Progenitor cell of endocrine pancreas (in vitro differentiated cells): ENCODE data around the gene DUSP22. TPM values are rescaled to one million over a fixed set of nuclear protein-coding genes. Genes with fewer than 3 reads are reported as not detected.

Source experiments
- DNase-seq: peaks from one replicate; pipeline ENCODE4 v3.0.0; 2021; ENCODE audit warnings: low spot score; ENCODE audit not compliant: unreplicated experiment
- H3K27ac Mint-ChIP-seq: 2 replicates; pipeline ENCODE4 v1.8.0; 2021; ENCODE audit warnings: mild to moderate bottlenecking, moderate library complexity, mixed read lengths
- H3K27me3 Mint-ChIP-seq: 2 replicates; pipeline ENCODE4 v1.8.0; 2021; ENCODE audit warnings: mixed read lengths
- H3K36me3 Mint-ChIP-seq: 2 replicates; pipeline ENCODE4 v1.8.0; 2022; ENCODE audit warnings: mixed read lengths; ENCODE audit not compliant: insufficient read depth
- H3K4me1 Mint-ChIP-seq: 2 replicates; pipeline ENCODE4 v1.8.0; 2021; ENCODE audit warnings: low read depth, mixed read lengths
- H3K4me3 Mint-ChIP-seq: 2 replicates; pipeline ENCODE4 v1.8.0; 2021; ENCODE audit warnings: low read depth, mild to moderate bottlenecking, moderate library complexity, mixed read lengths
- H3K9me3 Mint-ChIP-seq: 2 replicates; pipeline ENCODE4 v1.8.0; 2021; ENCODE audit warnings: low read depth, mixed read lengths
- total RNA-seq: library from RNA; stranded (reverse); gene quantifications from 2 replicates; pipeline ENCODE4 v1.2.1, GENCODE V29; 2021
- TF ChIP-seq, protein P1 (sequence below): fragments of 200-600 bp; sonication (generic); IDR thresholded peaks from one replicate; pipeline ENCODE4 v1.5.0; 2021; ENCODE audit warnings: antibody characterized with exemption, mild to moderate bottlenecking; ENCODE audit not compliant: unreplicated experiment

DUSP22 gene
- total RNA-seq, 1 donor from 2014 or later = 40.4 TPM

DNA sequence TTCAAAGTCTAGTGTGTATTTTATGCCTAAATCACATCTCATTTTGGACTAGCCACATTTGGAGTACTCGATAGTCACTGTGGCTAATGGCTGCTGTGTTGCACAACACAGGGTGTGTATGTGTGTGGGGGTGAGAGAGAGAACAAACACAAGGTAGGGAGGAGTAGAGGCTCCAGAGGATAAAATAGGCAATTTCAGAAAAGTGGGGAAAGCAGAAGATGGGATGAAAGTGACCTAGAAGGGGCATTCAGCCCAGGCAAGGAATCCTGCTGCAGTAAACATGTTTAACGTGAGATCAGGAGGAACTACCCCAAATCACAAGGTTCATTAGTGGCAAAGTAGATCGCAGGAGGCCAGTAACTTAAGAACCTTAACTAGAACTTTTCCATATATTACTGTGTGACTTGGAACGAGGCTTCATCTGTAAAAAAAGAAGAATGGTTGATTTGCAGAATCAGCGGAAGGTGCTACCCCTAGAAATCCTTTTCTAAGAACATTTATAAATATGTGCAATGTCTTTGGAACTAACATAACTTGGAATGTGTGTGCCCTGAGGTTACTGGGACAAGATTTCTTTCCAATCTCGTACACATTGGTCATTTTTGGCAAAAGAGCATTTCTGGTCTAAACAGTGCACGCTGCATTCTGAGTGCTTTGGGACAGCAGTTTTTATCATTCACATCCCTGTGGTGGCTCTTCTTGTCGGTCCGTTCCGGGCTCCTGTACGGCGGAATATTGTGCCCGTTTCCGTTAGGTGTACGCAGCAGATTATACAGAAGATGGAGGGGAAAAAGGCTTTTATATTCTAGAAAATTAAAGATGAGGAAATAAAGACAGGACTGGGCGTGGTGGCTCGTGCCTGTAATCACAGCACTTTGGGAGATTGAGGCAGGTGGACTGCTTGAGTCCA, 2.6 kb downstream of the DUSP22 start:
- Mint-ChIP-seq H3K27ac (no peak overlapping the region), H3K36me3 (no peaks in the 10 kb centered on the region), H3K4me3 (no peak overlapping the region), H3K9me3 (peaks cover 15% of the 10 kb centered on the region), H3K27me3 (no peaks in the 10 kb centered on the region), H3K4me1 (peaks cover 20% of the 10 kb centered on the region)
- TF ChIP-seq, protein P1, sequence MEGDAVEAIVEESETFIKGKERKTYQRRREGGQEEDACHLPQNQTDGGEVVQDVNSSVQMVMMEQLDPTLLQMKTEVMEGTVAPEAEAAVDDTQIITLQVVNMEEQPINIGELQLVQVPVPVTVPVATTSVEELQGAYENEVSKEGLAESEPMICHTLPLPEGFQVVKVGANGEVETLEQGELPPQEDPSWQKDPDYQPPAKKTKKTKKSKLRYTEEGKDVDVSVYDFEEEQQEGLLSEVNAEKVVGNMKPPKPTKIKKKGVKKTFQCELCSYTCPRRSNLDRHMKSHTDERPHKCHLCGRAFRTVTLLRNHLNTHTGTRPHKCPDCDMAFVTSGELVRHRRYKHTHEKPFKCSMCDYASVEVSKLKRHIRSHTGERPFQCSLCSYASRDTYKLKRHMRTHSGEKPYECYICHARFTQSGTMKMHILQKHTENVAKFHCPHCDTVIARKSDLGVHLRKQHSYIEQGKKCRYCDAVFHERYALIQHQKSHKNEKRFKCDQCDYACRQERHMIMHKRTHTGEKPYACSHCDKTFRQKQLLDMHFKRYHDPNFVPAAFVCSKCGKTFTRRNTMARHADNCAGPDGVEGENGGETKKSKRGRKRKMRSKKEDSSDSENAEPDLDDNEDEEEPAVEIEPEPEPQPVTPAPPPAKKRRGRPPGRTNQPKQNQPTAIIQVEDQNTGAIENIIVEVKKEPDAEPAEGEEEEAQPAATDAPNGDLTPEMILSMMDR = no peak
- DNase-seq = no peak

DNA sequence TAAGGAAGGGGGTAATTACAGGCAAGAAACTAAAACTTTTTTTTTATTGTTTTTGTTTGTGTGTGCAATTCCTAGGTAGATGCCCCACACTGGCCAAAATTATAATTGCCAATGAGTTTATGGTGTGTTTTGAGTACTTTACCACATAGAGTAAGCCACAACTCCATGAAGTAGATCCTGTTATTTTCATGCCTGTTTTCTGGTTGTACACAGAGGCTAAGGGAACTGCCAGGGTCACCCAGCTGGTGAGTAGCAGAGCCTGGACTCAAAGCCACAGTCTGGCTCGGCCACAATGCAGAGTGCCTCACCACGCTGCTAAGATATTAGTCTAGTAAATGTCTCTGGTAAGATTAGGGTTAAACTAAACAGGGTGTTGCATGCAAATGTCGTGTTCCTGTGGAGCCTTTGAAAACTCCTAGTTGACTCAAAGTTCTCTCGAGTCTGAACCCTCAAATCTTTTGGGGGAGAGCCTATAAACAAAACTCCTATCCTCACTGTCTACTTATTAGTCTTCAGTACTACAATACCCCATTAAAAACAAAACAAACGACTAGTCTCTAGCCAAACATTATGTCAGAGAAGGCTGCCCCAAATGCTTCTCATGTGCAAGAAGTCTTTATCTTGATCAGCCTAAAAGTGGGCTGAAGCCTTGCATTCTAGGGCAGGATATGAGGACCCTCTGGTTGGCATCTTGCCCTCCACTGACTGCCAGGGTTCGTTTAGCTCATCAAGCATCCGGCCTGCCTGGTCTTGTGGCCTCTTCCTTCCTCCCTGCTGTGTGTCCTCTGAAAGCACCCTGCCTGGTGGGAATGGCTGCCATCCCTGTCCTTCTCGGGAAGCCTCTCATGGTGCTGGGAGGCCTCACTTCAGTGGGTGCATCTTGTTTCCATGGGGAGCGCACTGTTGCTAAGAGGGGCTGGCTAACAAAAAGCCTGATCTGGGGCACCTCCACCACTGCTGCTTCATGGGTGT, 4.2 kb downstream of the DUSP22 start:
- Mint-ChIP-seq H3K4me1 (peaks cover 12% of the 10 kb centered on the region), H3K4me3 (no peak overlapping the region), H3K27ac (no peak overlapping the region), H3K36me3 (no peaks in the 10 kb centered on the region), H3K9me3 (peaks cover 15% of the 10 kb centered on the region), H3K27me3 (no peaks in the 10 kb centered on the region)
- DNase-seq = no peak
- TF ChIP-seq, protein P1 = no peak

DNA sequence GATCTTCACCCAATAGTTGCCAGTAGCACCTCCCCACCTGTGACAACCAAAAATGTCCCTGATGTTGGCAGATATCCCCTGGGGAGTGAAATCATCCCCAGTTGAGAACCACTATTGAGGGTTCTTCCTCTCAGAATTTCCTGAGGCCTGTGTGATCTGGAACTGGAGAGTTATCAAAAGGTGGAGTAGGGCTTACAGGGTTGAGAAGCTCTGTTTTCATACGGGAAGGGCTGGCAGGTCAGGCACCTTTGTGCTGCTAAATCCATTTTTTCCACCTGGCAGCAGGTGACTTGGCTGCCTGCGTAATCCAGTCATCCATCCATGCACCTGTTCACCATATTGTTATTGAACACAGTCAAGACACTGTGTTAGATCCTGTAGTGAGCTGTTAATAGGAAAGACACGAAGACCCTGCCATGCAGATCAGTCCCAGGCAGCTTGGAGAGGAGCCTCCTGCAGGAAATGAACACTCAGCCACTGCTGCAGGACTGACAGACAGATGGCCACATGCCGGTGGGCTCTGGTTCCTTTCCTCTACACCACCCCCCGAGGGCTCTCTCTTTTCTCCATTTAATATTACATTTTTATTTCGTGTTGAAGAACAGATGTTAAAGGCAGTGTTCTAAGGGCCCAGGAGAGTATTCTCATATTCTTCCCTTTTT, 5.4 kb downstream of the DUSP22 start:
- no peak for DNase-seq
- TF ChIP-seq, protein P1 = no peak
- peaks cover 15% of the 10 kb centered on the region for H3K9me3 Mint-ChIP-seq
- no peaks in the 10 kb centered on the region for H3K27me3 Mint-ChIP-seq
- H3K27ac Mint-ChIP-seq = no peak overlapping the region
- H3K36me3 Mint-ChIP-seq = no peaks in the 10 kb centered on the region
- peaks cover 11% of the 10 kb centered on the region for H3K4me1 Mint-ChIP-seq
- no peak overlapping the region for H3K4me3 Mint-ChIP-seq

DNA sequence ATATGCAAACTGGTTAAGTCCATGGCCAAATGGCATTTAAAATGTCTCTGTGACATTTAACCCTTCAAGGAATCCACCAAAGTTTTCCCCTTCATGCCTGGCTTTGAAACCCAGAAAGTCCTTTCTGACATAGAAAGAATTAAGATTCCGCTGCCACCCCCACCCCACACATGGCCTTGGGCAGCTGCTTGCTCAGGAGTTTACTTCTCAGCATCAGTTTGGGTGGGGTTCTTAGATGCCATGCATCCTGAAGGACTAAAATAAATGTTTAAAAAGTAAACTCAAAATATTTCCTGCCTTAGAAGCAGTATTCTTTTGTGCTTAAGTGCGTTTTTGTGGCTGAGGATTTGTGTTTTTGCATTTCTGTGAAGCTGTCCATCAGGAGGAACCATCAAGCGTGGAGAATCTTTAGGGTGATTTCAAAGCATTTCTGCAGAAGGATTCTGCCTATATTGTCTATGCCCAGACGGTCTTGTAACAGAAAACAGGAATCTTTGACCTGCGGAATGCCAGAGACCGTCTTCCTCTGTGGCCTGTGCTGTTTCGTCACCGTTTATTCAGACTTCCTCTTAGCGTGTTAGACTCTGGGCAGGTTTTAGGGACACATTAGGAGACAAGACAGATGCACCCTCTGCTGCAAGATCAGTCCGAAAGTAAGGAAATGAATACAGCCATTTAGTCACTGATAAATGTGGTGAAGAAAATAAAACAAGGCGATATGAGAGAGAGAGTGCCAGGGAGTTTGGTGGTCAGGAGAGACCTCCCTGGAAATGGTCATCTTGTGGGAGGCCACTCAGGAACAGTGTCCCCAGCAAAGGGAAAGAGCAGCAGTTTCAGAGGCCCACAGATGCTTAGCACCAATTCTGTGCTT, 6.2 kb downstream of the DUSP22 start:
- Mint-ChIP-seq H3K4me1 (peaks cover 7% of the 10 kb centered on the region), H3K4me3 (no peak overlapping the region)
- DNase-seq = no peak

More for the DNA sequence above, 6.2 kb downstream of the DUSP22 start:
- Mint-ChIP-seq H3K36me3 (no peaks in the 10 kb centered on the region), H3K27ac (no peak overlapping the region), H3K9me3 (peaks cover 12% of the 10 kb centered on the region), H3K27me3 (no peaks in the 10 kb centered on the region)
- TF ChIP-seq, protein P1 = no peak
